GM12878 (cell line): ENCODE measurements around the gene GATA3. TPM values are rescaled to one million over a fixed set of nuclear protein-coding genes. Genes with fewer than 3 reads are reported as not detected.
A peak's percentile ranks its signal among the peaks of the same experiment; 100 is the strongest.

Experiments
- ATAC-seq: fragments of 200-7000 bp; cut with Tn5 transposase; 3 replicates; pipeline ENCODE4 v1.9.1; 2020; ENCODE audit warnings: mild to moderate bottlenecking, moderate library complexity
- BruUV-seq: library from RNA; stranded (reverse); fragments of 400-500 nt; replicated peaks from 2 replicates; lab custom pipeline; 2021; lab: Mats Ljungman, UMichigan
- CTCF ChIA-PET: fragments of 300-600 bp; sonication (Branson Sonifier 250); formaldehyde crosslinking; extraction: SDS; loops from one replicate; lab custom pipeline; 2021; ENCODE audit warnings: inconsistent platforms; lab: Yijun Ruan, JAX
- POLR2A ChIA-PET: fragments of 350-600 bp; formaldehyde crosslinking; extraction: SDS; loops from one replicate; lab custom pipeline; 2021; ENCODE audit warnings: inconsistent platforms; lab: Charles Lee
- RAD21 ChIA-PET: fragments of 300-600 bp; sonication (Branson Sonifier 250); formaldehyde crosslinking; loops from one replicate; lab custom pipeline; 2023; ENCODE audit warnings: antibody characterized with exemption; ENCODE audit not compliant: unreplicated experiment; lab: Charles Lee
- SMC1A ChIA-PET: fragments of 300-600 bp; sonication (Branson Sonifier 250); formaldehyde crosslinking; loops from one replicate; lab custom pipeline; 2023; ENCODE audit not compliant: unreplicated experiment, uncharacterized antibody; lab: Charles Lee
- DNase-seq: peaks from one replicate; pipeline ENCODE4 v3.0.0-alpha.2; 2011; ENCODE audit warnings: low read depth, low spot score
- FAIRE-seq: peaks from 3 replicates; lab custom pipeline; 2011; peaks lifted over from hg19 to GRCh38; lab: Jason Lieb, UNC
- H2AFZ ChIP-seq: 2 replicates; pipeline ENCODE4 v1.6.0; 2011; ENCODE audit warnings: low read depth, low read length, control low read depth; ENCODE audit not compliant: control insufficient read depth
- H3K27ac ChIP-seq: 2 replicates; pipeline ENCODE4 v1.5.1; 2011; ENCODE audit warnings: control low read depth; ENCODE audit not compliant: control insufficient read depth, insufficient read depth
- H3K27me3 ChIP-seq, 2 experiments: replicated peaks in 1 of 2; 2 replicates each; pipeline versions ENCODE4 v1.6.0 to v1.6.1; 2011; ENCODE audit warnings: low read length in 1 of 2; ENCODE audit not compliant: control insufficient read depth in 2 of 2, insufficient read depth in 2 of 2
- H3K36me3 ChIP-seq, 2 experiments: 2 replicates each; pipeline ENCODE4 v1.5.1; 2011; ENCODE audit warnings: low read length in 1 of 2; ENCODE audit not compliant: control insufficient read depth in 2 of 2, insufficient read depth in 2 of 2
- H3K4me1 ChIP-seq: 2 replicates; pipeline ENCODE4 v1.6.1; 2011; ENCODE audit warnings: mild to moderate bottlenecking, low read length, moderate library complexity, mixed read lengths; ENCODE audit not compliant: control insufficient read depth, insufficient read depth
- H3K4me2 ChIP-seq: 2 replicates; pipeline ENCODE4 v1.6.0; 2011; ENCODE audit warnings: control low read depth; ENCODE audit not compliant: control insufficient read depth, insufficient read depth
- H3K4me3 ChIP-seq: fragments of 200-600 bp; sonication (generic); 2 replicates; pipeline ENCODE4 v1.5.1; 2016
- H3K79me2 ChIP-seq: 2 replicates; pipeline ENCODE4 v1.6.0; 2011; ENCODE audit warnings: low read length; ENCODE audit not compliant: control insufficient read depth, insufficient read depth
- H3K9ac ChIP-seq: 2 replicates; pipeline ENCODE4 v1.8.0; 2011; ENCODE audit warnings: low read length, control low read depth, mixed read lengths; ENCODE audit not compliant: control insufficient read depth, insufficient read depth
- H3K9me3 ChIP-seq: replicated peaks from 3 replicates; pipeline ENCODE4 v1.5.1; 2011; ENCODE audit warnings: mild to moderate bottlenecking, low read length; ENCODE audit not compliant: control insufficient read depth, insufficient read depth
- H4K20me1 ChIP-seq: 2 replicates; pipeline ENCODE4 v1.6.0; 2011; ENCODE audit not compliant: control insufficient read depth, insufficient read depth
- CEBPB ChIP-seq, 2 experiments: fragments of 150-350 bp in 1 of 2; IDR thresholded peaks; 2 replicates each; pipeline ENCODE4 v1.6.1; 2012 to 2014; ENCODE audit warnings: low read depth in 2 of 2, low read length in 2 of 2, borderline replicate concordance in 1 of 2, inconsistent platforms in 1 of 2
- CHD1 ChIP-seq: IDR thresholded peaks from 2 replicates; pipeline ENCODE4 v1.6.1; 2012; ENCODE audit warnings: low read depth, low read length, improper control_type of control experiment
- IKZF2 ChIP-seq, 2 experiments: fragments of 450-650 bp; IDR thresholded peaks; 2 replicates each; pipeline ENCODE4 v1.6.1; 2017; ENCODE audit warnings: mild to moderate bottlenecking in 2 of 2, moderate library complexity in 2 of 2
- JUND ChIP-seq: IDR thresholded peaks from 2 replicates; pipeline ENCODE4 v1.6.1; 2012; ENCODE audit warnings: low read depth, mild to moderate bottlenecking, low read length, improper control_type of control experiment, moderate library complexity
- TBL1XR1 ChIP-seq: IDR thresholded peaks from 2 replicates; pipeline ENCODE4 v1.6.1; 2012; ENCODE audit warnings: low read depth, low read length, improper control_type of control experiment
- YY1 ChIP-seq: IDR thresholded peaks from 2 replicates; pipeline ENCODE4 v1.6.1; 2011; ENCODE audit warnings: low read depth, mild to moderate bottlenecking, low read length
- ZBTB40 ChIP-seq: fragments of 450-650 bp; IDR thresholded peaks from 2 replicates; pipeline ENCODE4 v1.6.1; 2016; ENCODE audit warnings: mild to moderate bottlenecking, moderate library complexity, borderline replicate concordance
- ZSCAN29 ChIP-seq: fragments of 450-650 bp; IDR thresholded peaks from 2 replicates; pipeline ENCODE4 v1.6.1; 2017; ENCODE audit warnings: mild to moderate bottlenecking, moderate library complexity
- ZZZ3 ChIP-seq: IDR thresholded peaks from 2 replicates; pipeline ENCODE4 v1.6.1; 2011; ENCODE audit warnings: low read depth; ENCODE audit not compliant: control insufficient read depth, insufficient read length
- WGBS: methylation state at CpG from one replicate; pipeline ENCODE4 v1.1.6; 2016; ENCODE audit warnings: low lambda C conversion rate; ENCODE audit not compliant: insufficient replicate concordance, insufficient coverage; ENCODE audit errors: missing lambda C conversion rate; 5-methylcytosine and 5-hydroxymethylcytosine counted together
- in situ Hi-C: fragments of 300-500 bp; cut with MboI; formaldehyde crosslinking; loops from 9 replicates; pipeline ENCODE4 v1.14.3; 2018; ENCODE audit warnings: mixed read lengths
- intact Hi-C: fragments of 100-400 bp; cut with micrococcal nuclease; formaldehyde crosslinking; loops from one replicate; pipeline ENCODE4 v1.14.2; 2022; ENCODE audit not compliant: unreplicated experiment
- polyA plus RNA-seq, 11 experiments: library from polyadenylated mRNA; depleted of rRNA in 4 of 11; unstranded in 6 of 11; stranded (reverse) in 5 of 11; fragments of >200 nt; fragmentation: Nextera tagmentation in 4 of 11; fragmentation: Illumina TruSeq in 1 of 11; extraction: Ambion mirVana in 4 of 11; extraction: Trizol in 1 of 11; gene quantifications; 1 replicate in 1 of 11; 2 replicates in 10 of 11; pipeline versions ENCODE4 v1.2.1 to v1.2.3, GENCODE V29; 2011 to 2016; ENCODE audit warnings: inconsistent platforms in 2 of 11, missing spikeins in 2 of 11, low read depth in 1 of 11
- total RNA-seq, 4 experiments: library from RNA; depleted of rRNA in 3 of 4; stranded (reverse); fragments of >200 nt in 3 of 4; fragmentation: Illumina TruSeq in 1 of 4; extraction: Trizol in 1 of 4; gene quantifications; 2 replicates each; pipeline versions ENCODE4 v1.2.1 to v1.2.3, GENCODE V29; 2013 to 2021
- TF ChIP-seq, protein P1 (sequence below): IDR thresholded peaks from 2 replicates; pipeline ENCODE4 v1.6.1; 2011; ENCODE audit warnings: low read depth, low read length, improper control_type of control experiment, borderline replicate concordance
- TF ChIP-seq, protein P2 (sequence below): fragments of 450-650 bp; IDR thresholded peaks from 2 replicates; pipeline ENCODE4 v1.6.1; 2018; ENCODE audit warnings: mild to moderate bottlenecking, low read depth, moderate library complexity; ENCODE audit not compliant: partially characterized antibody

Gene GATA3
- total and polyA plus RNA-seq, 10 of the 15 experiments (the other 5 are each of a cell fraction or from before 2014, with no cell fraction given), result 0.08 to 0.80 (median 0.29) TPM

DNA sequence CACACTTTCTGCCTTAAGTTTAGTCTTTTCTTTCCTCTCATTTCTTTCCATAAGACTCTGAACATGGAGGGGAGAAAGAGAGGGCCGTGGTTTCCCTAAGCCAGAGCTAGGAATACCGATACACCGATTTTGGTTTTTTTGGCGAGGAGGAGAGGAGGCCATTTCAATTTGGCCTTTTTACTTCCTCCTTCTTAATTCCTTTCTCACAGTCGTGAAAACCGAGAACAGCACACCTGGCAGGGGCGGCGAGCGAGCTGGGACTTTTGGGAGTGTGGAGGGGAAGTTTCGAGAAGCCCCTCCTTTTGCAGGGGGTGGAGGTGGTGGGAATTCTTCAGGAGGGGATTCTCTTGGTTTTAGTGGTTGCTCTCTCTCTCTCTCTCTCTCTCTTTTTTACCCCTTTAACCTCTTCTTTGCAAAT is 6.2 kb downstream of the GATA3 start (continued):
- TF ChIP-seq JUND (no peak), ZBTB40 (no peak), YY1 (peak; percentile 44; the same call in 1 of the 2 replicates)

DNA sequence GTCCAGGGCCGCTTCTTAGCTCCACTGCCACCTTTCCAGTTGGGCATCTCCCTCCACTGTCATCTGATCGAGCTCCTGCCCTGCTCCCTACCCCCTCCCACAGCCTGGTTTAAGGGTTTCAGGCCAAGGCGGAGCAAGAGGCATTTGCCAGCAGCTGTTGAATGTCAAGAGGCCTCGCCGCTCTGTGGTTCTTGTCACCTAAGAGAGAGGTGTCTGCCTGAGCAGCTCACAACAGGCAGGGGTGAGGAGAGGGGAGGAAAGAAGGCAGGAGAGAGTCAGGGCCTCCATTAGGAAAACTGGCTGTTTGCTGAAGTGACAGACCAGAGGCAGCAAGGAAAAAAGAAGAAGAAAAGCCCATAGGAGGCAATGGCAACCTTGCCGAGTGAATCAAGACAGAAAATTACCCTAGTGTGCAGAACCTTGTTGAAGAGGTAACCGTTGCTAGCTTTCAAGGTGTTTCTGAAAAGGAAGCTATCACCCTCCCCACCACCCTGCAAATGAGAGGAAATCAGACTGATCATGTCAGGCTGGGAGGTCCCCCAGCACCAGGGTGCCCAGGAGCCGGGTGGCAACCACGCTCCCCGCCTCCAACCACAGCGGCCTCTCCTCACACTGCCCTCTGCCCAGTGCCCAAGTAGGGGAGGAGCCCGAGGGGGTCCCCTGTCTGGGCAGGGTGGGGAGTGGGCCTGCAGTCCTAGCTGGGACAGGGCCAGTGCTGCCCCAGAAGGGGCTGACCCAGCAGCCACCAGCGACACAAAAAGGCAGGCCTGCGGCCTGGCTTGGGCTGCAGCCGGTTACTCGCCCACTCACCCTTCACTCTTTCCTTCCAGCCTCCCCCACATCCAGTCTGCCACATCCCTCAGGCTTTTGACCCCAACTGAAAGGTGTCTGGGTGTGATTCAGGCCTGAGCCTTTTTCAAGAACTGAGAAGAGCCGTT is 7.1 kb downstream of the GATA3 start:
- no peak overlapping the region for H3K4me3 ChIP-seq
- WGBS, result 77% methylated on average over 15 of the region's 17 CpGs
- no peaks in the 10 kb centered on the region for H3K36me3 ChIP-seq
- no peaks in the 10 kb centered on the region for H4K20me1 ChIP-seq
- peak; percentile 47 for FAIRE-seq
- no peaks in the 10 kb centered on the region for H3K79me2 ChIP-seq
- BruUV-seq, result no TSS peak
- ChIA-PET CTCF (no interaction called here), RAD21 (interaction anchor here (0.9 to 3.7 kb wide), 5 partner anchors 9 to 55 kb away, joined by 4 to 17 read pairs (median 5); no protein-coding TSS in a partner anchor), POLR2A (interaction anchor here (0.8 kb wide), 1 partner anchor 20 kb away, joined by 3 read pairs; no protein-coding TSS in a partner anchor), SMC1A (interaction anchor here (0.9 to 1.3 kb wide), 4 partner anchors 12 to 314 kb away, joined by 3 to 4 read pairs (median 4); no protein-coding TSS in a partner anchor)
- no peak for DNase-seq
- in situ Hi-C loops (no loop called here), intact Hi-C loops (loop anchor here (2.0 kb wide), 1 partner anchor 71 kb away; no protein-coding TSS in a partner anchor)
- H3K27ac ChIP-seq, result peak overlapping the region; percentile 78
- peak overlapping the region; percentile 77 for H2AFZ ChIP-seq
- H3K9ac ChIP-seq, result peak overlapping the region; percentile 52; the same call in 1 of the 2 replicates
- H3K9me3 ChIP-seq, result no peaks in the 10 kb centered on the region
- peak; percentile 65 for ATAC-seq
- H3K4me1 ChIP-seq, result peaks cover 16% of the 10 kb centered on the region
- no peaks in the 10 kb centered on the region for H3K27me3 ChIP-seq
- H3K4me2 ChIP-seq, result peak overlapping the region; percentile 98; the same call in 1 of the 2 replicates
- TF ChIP-seq CHD1, result no peak
- no peak for TF ChIP-seq JUND
- TF ChIP-seq ZSCAN29, result no peak
- no peak for TF ChIP-seq CEBPB (IDR thresholded peaks at IDR 0.05; ENCODE audit: borderline replicate concordance in 1 of 2, low read depth in 2 of 2, low read length in 2 of 2)
- no peak for TF ChIP-seq TBL1XR1
- TF ChIP-seq, protein P1, sequence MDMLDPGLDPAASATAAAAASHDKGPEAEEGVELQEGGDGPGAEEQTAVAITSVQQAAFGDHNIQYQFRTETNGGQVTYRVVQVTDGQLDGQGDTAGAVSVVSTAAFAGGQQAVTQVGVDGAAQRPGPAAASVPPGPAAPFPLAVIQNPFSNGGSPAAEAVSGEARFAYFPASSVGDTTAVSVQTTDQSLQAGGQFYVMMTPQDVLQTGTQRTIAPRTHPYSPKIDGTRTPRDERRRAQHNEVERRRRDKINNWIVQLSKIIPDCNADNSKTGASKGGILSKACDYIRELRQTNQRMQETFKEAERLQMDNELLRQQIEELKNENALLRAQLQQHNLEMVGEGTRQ, result no peak
- no peak for TF ChIP-seq ZZZ3
- TF ChIP-seq, protein P2, sequence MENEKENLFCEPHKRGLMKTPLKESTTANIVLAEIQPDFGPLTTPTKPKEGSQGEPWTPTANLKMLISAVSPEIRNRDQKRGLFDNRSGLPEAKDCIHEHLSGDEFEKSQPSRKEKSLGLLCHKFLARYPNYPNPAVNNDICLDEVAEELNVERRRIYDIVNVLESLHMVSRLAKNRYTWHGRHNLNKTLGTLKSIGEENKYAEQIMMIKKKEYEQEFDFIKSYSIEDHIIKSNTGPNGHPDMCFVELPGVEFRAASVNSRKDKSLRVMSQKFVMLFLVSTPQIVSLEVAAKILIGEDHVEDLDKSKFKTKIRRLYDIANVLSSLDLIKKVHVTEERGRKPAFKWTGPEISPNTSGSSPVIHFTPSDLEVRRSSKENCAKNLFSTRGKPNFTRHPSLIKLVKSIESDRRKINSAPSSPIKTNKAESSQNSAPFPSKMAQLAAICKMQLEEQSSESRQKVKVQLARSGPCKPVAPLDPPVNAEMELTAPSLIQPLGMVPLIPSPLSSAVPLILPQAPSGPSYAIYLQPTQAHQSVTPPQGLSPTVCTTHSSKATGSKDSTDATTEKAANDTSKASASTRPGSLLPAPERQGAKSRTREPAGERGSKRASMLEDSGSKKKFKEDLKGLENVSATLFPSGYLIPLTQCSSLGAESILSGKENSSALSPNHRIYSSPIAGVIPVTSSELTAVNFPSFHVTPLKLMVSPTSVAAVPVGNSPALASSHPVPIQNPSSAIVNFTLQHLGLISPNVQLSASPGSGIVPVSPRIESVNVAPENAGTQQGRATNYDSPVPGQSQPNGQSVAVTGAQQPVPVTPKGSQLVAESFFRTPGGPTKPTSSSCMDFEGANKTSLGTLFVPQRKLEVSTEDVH, result no peak
- TF ChIP-seq IKZF2 (IDR thresholded peaks at IDR 0.05), result peak in 1 of 2 experiments; percentile 15; a peak in 2 of 4 replicates
